Right lobe of liver (tissue), 6 donors: ENCODE results near the gene ADGRF4. TPM values are rescaled to one million over a fixed set of nuclear protein-coding genes. Genes with fewer than 3 reads are reported as not detected.

Experiments
- ATAC-seq, 4 donors: fragments of 200-7000 bp; cut with Tn5 transposase; one replicate each; pipeline ENCODE4 v1.9.1; 2020; ENCODE audit warnings: mild to moderate bottlenecking in 4 of 4, moderate library complexity in 4 of 4
- DNase-seq, 3 donors: peaks; one replicate each; pipeline ENCODE4 v3.0.0-alpha.2; 2020
- H3K27ac ChIP-seq, 3 donors: fragments of 200-600 bp; one replicate each; pipeline ENCODE4 v1.8.0; 2022
- H3K27me3 ChIP-seq, 2 donors: fragments of 200-600 bp; one replicate each; pipeline ENCODE4 v1.8.0; 2022
- H3K36me3 ChIP-seq, 4 donors: fragments of 200-600 bp; sonication (generic) in 1 of 4; one replicate each; pipeline versions ENCODE4 v1.5.1 to v1.8.0; 2017 to 2022; ENCODE audit warnings: control low read depth in 1 of 4
- H3K4me1 ChIP-seq, 4 donors: fragments of 200-600 bp; sonication (generic) in 1 of 4; one replicate each; pipeline versions ENCODE4 v1.5.1 to v1.8.0; 2017 to 2022; ENCODE audit warnings: control low read depth in 1 of 4
- H3K4me3 ChIP-seq, 3 donors: fragments of 200-600 bp; one replicate each; pipeline ENCODE4 v1.8.0; 2022
- H3K9me3 ChIP-seq, 4 donors: fragments of 200-600 bp; sonication (generic) in 1 of 4; one replicate each; pipeline versions ENCODE4 v1.5.1 to v1.8.0; 2017 to 2022; ENCODE audit warnings: control low read depth in 1 of 4
- CTCF ChIP-seq, 4 donors: fragments of 200-600 bp in 3 of 4; fragments of 450-650 bp in 1 of 4; IDR thresholded peaks; one replicate each; pipeline versions ENCODE4 v1.5.1 to v1.8.0; 2016 to 2022; ENCODE audit warnings: antibody characterized with exemption in 4 of 4, mild to moderate bottlenecking in 2 of 4
- POLR2A ChIP-seq: fragments of 450-650 bp; IDR thresholded peaks from one replicate; pipeline ENCODE4 v1.6.1; 2017; ENCODE audit warnings: antibody characterized with exemption, mild to moderate bottlenecking
- WGBS: methylation state at CpG from one replicate; pipeline ENCODE4 v1.1.6; 2018; ENCODE audit warnings: low coverage, low lambda C conversion rate; ENCODE audit not compliant: insufficient coverage; ENCODE audit errors: missing lambda C conversion rate; 5-methylcytosine and 5-hydroxymethylcytosine counted together
- intact Hi-C, 2 donors: fragments of 100-400 bp; cut with DNase I; formaldehyde crosslinking; loops; one replicate each; pipeline versions ENCODE4 v1.11.2 to v1.14.1; 2022
- total RNA-seq, 6 experiments: library from RNA; depleted of rRNA in 2 of 6; stranded (reverse); fragments of >200 nt in 2 of 6; fragmentation: NEBNext Ultra II Directional in 3 of 6; extraction: Animal tissue kit (Norgen Biotek cat#: 25700) in 3 of 6; gene quantifications; one replicate each; pipeline versions ENCODE4 v1.1.0 to v1.2.4, GENCODE V29; 2016 to 2023
- donor health status: DM: no; HTN: yes; CAD: no.
- donor health status: DM: no; HTN: no; CAD: no.
- donor health status: DM: no; HTN: no; CAD: no.
- donor health status: DM: no; HTN: yes; CAD: no.
- donor health status: DM: no; HTN: yes; CAD: no.

Gene ADGRF4
- total RNA-seq, 6 experiments from 2014 or later: not detected

- H3K27ac ChIP-seq: no peak overlapping the region
- intact Hi-C loops: no loop called here
- H3K4me1 ChIP-seq: no peaks in the 10 kb centered on the region
- H3K4me3 ChIP-seq: no peak overlapping the region
- no peak for TF ChIP-seq CTCF (IDR thresholded peaks at IDR 0.05)
- TF ChIP-seq POLR2A: no peak
- no peak for DNase-seq
- no peaks in the 10 kb centered on the region for H3K9me3 ChIP-seq
- WGBS: 22% methylated on average over 2 of the region's 2 CpGs
- no peaks in the 10 kb centered on the region for H3K36me3 ChIP-seq
- no peaks in the 10 kb centered on the region for H3K27me3 ChIP-seq
- ATAC-seq: no peak
These were observed 18.3 kb upstream of the ADGRF4 start for GRCh38 chr6:47680051-47680450.

GRCh38 chr6:47680724-47681123 is 17.7 kb upstream of the ADGRF4 start:
- no peaks in the 10 kb centered on the region for H3K36me3 ChIP-seq
- DNase-seq (no peak), ATAC-seq (no peak)
- no peaks in the 10 kb centered on the region for H3K9me3 ChIP-seq
- TF ChIP-seq CTCF (IDR thresholded peaks at IDR 0.05) (no peak), POLR2A (no peak)
- H3K4me3 ChIP-seq: no peak overlapping the region
- H3K27ac ChIP-seq: no peak overlapping the region
- 59% methylated on average over 4 of the region's 4 CpGs for WGBS
- no peaks in the 10 kb centered on the region for H3K27me3 ChIP-seq
- H3K4me1 ChIP-seq: no peaks in the 10 kb centered on the region
- intact Hi-C loops: no loop called here

GRCh38 chr6:47681201-47681990 is 17.0 kb upstream of the ADGRF4 start:
- WGBS: 53% methylated on average over 1 of the region's 1 CpG
- ATAC-seq (no peak), DNase-seq (no peak)
- no peaks in the 10 kb centered on the region for H3K36me3 ChIP-seq
- no peaks in the 10 kb centered on the region for H3K4me1 ChIP-seq
- intact Hi-C loops: no loop called here
- no peak overlapping the region for H3K4me3 ChIP-seq
- no peaks in the 10 kb centered on the region for H3K9me3 ChIP-seq
- TF ChIP-seq POLR2A (no peak), CTCF (IDR thresholded peaks at IDR 0.05) (no peak)
- no peak overlapping the region for H3K27ac ChIP-seq
- no peaks in the 10 kb centered on the region for H3K27me3 ChIP-seq

- Histone ChIP-seq H3K9me3 (no peaks in the 10 kb centered on the region), H3K4me1 (no peaks in the 10 kb centered on the region), H3K27me3 (no peaks in the 10 kb centered on the region), H3K4me3 (no peak overlapping the region), H3K36me3 (no peaks in the 10 kb centered on the region), H3K27ac (no peak overlapping the region)
- WGBS: 40% methylated on average over 1 of the region's 1 CpG
- ATAC-seq (no peak), DNase-seq (no peak)
- TF ChIP-seq POLR2A (no peak), CTCF (IDR thresholded peaks at IDR 0.05) (no peak)
- intact Hi-C loops: no loop called here
These were observed 12.0 kb upstream of the ADGRF4 start for GRCh38 chr6:47686411-47686810.
